Measurements from ENCODE around the gene CDH15.

Gene CDH15

GRCh38 chr16:89159066-89159849 is 12.3 kb upstream of the CDH15 start:
- TF ChIP-seq SUZ12 (IDR thresholded peaks at IDR 0.05; ENCODE audit: extremely low read depth, insufficient read depth, insufficient read length) (no peak), YY1 (IDR thresholded peaks at IDR 0.05; ENCODE audit: insufficient read depth, insufficient read length) (no peak), ZNF274 (IDR thresholded peaks at IDR 0.05; ENCODE audit: low read depth, low read length) (no peak)
- DNase-seq (ENCODE audit: low read depth, low spot score), result no peak
- H3K4me3 ChIP-seq (ENCODE audit: insufficient read length, low read depth), result no peak overlapping the region
- H3K4me1 ChIP-seq (ENCODE audit: insufficient read depth, insufficient read length), result peaks cover 7% of the 10 kb centered on the region
- H3K9ac ChIP-seq (ENCODE audit: insufficient read length, low read depth), result no peak overlapping the region
- H3K36me3 ChIP-seq (ENCODE audit: insufficient read depth, insufficient read length, low read length), result no peaks in the 10 kb centered on the region
- H3K27me3 ChIP-seq (ENCODE audit: insufficient read depth, insufficient read length), result peaks cover 4% of the 10 kb centered on the region
- H3K9me3 ChIP-seq (ENCODE audit: insufficient read depth, low read length), result peaks cover 10% of the 10 kb centered on the region

GRCh38 chr16:89159850-89160354 is 11.6 kb upstream of the CDH15 start:
- Histone ChIP-seq H3K4me1 (ENCODE audit: insufficient read depth, insufficient read length) (peaks cover 10% of the 10 kb centered on the region), H3K9ac (ENCODE audit: insufficient read length, low read depth) (no peak overlapping the region), H3K36me3 (ENCODE audit: insufficient read depth, insufficient read length, low read length) (no peaks in the 10 kb centered on the region), H3K4me3 (ENCODE audit: insufficient read length, low read depth) (no peak overlapping the region), H3K27me3 (ENCODE audit: insufficient read depth, insufficient read length) (peaks cover 4% of the 10 kb centered on the region), H3K9me3 (ENCODE audit: insufficient read depth, low read length) (peaks cover 10% of the 10 kb centered on the region)
- no peak for DNase-seq (ENCODE audit: low read depth, low spot score)
- TF ChIP-seq YY1 (IDR thresholded peaks at IDR 0.05; ENCODE audit: insufficient read depth, insufficient read length) (no peak), ZNF274 (IDR thresholded peaks at IDR 0.05; ENCODE audit: low read depth, low read length) (no peak), SUZ12 (IDR thresholded peaks at IDR 0.05; ENCODE audit: extremely low read depth, insufficient read depth, insufficient read length) (no peak)

- Histone ChIP-seq H3K4me1 (ENCODE audit: insufficient read depth, insufficient read length) (peaks cover 8% of the 10 kb centered on the region), H3K27me3 (ENCODE audit: insufficient read depth, insufficient read length) (peaks cover 4% of the 10 kb centered on the region), H3K9ac (ENCODE audit: insufficient read length, low read depth) (no peak overlapping the region), H3K9me3 (ENCODE audit: insufficient read depth, low read length) (peaks cover 10% of the 10 kb centered on the region), H3K4me3 (ENCODE audit: insufficient read length, low read depth) (no peak overlapping the region), H3K36me3 (ENCODE audit: insufficient read depth, insufficient read length, low read length) (no peaks in the 10 kb centered on the region)
- DNase-seq (ENCODE audit: low read depth, low spot score), result no peak
- no peak for TF ChIP-seq SUZ12 (IDR thresholded peaks at IDR 0.05; ENCODE audit: extremely low read depth, insufficient read depth, insufficient read length)
- no peak for TF ChIP-seq YY1 (IDR thresholded peaks at IDR 0.05; ENCODE audit: insufficient read depth, insufficient read length)
- no peak for TF ChIP-seq ZNF274 (IDR thresholded peaks at IDR 0.05; ENCODE audit: low read depth, low read length)
Observed at GRCh38 chr16:89160977-89161701, 10.4 kb upstream of the CDH15 start.

- Histone ChIP-seq H3K9ac (ENCODE audit: insufficient read length, low read depth) (no peak overlapping the region), H3K4me1 (ENCODE audit: insufficient read depth, insufficient read length) (peaks cover 12% of the 10 kb centered on the region), H3K4me3 (ENCODE audit: insufficient read length, low read depth) (no peak overlapping the region), H3K9me3 (ENCODE audit: insufficient read depth, low read length) (peaks cover 10% of the 10 kb centered on the region), H3K27me3 (ENCODE audit: insufficient read depth, insufficient read length) (peaks cover 4% of the 10 kb centered on the region), H3K36me3 (ENCODE audit: insufficient read depth, insufficient read length, low read length) (no peaks in the 10 kb centered on the region)
- TF ChIP-seq YY1 (IDR thresholded peaks at IDR 0.05; ENCODE audit: insufficient read depth, insufficient read length), result no peak
- no peak for TF ChIP-seq SUZ12 (IDR thresholded peaks at IDR 0.05; ENCODE audit: extremely low read depth, insufficient read depth, insufficient read length)
- TF ChIP-seq ZNF274 (IDR thresholded peaks at IDR 0.05; ENCODE audit: low read depth, low read length), result no peak
- DNase-seq (ENCODE audit: low read depth, low spot score), result no peak
Observed at GRCh38 chr16:89161763-89162713, 9.5 kb upstream of the CDH15 start.

GRCh38 chr16:89163297-89163696 is 8.3 kb upstream of the CDH15 start:
- H3K27me3 ChIP-seq (ENCODE audit: insufficient read depth, insufficient read length), result peaks cover 4% of the 10 kb centered on the region
- H3K9ac ChIP-seq (ENCODE audit: insufficient read length, low read depth), result no peak overlapping the region
- DNase-seq (ENCODE audit: low read depth, low spot score), result no peak
- H3K4me3 ChIP-seq (ENCODE audit: insufficient read length, low read depth), result no peak overlapping the region
- TF ChIP-seq ZNF274 (IDR thresholded peaks at IDR 0.05; ENCODE audit: low read depth, low read length) (no peak), YY1 (IDR thresholded peaks at IDR 0.05; ENCODE audit: insufficient read depth, insufficient read length) (no peak)
- peaks cover 1% of the 10 kb centered on the region for H3K9me3 ChIP-seq (ENCODE audit: insufficient read depth, low read length)
- no peaks in the 10 kb centered on the region for H3K36me3 ChIP-seq (ENCODE audit: insufficient read depth, insufficient read length, low read length)
- H3K4me1 ChIP-seq (ENCODE audit: insufficient read depth, insufficient read length), result peaks cover 11% of the 10 kb centered on the region

GRCh38 chr16:89164436-89164835 is 7.1 kb upstream of the CDH15 start:
- peaks cover 16% of the 10 kb centered on the region for H3K4me1 ChIP-seq (ENCODE audit: insufficient read depth, insufficient read length)
- H3K9me3 ChIP-seq (ENCODE audit: insufficient read depth, low read length), result no peaks in the 10 kb centered on the region; the same call in 1 of the 2 replicates
- no peak overlapping the region for H3K9ac ChIP-seq (ENCODE audit: insufficient read length, low read depth)
- H3K36me3 ChIP-seq (ENCODE audit: insufficient read depth, insufficient read length, low read length), result no peaks in the 10 kb centered on the region
- no peak for DNase-seq (ENCODE audit: low read depth, low spot score)
- no peak for TF ChIP-seq ZNF274 (IDR thresholded peaks at IDR 0.05; ENCODE audit: low read depth, low read length)
- TF ChIP-seq YY1 (IDR thresholded peaks at IDR 0.05; ENCODE audit: insufficient read depth, insufficient read length), result no peak
- TF ChIP-seq SUZ12 (IDR thresholded peaks at IDR 0.05; ENCODE audit: extremely low read depth, insufficient read depth, insufficient read length), result no peak
- peaks cover 4% of the 10 kb centered on the region for H3K27me3 ChIP-seq (ENCODE audit: insufficient read depth, insufficient read length)
- no peak overlapping the region for H3K4me3 ChIP-seq (ENCODE audit: insufficient read length, low read depth)

All from NT2/D1 (cell line).